Dedifferentiated amniotic fluid mesenchymal stem cell (primary cell): Measurements from ENCODE around the gene MRO.
A peak's percentile ranks its signal among the peaks of the same experiment; 100 is the strongest.
"Not testable (repeated sequence)": the region's sequence is repeated elsewhere in the genome, so short reads cannot be mapped to it uniquely, and the experiment has no call there.

ENCODE experiments used
- DNase-seq: peaks from one replicate; pipeline ENCODE4 v3.0.0-alpha.2; 2016; ENCODE audit errors: extremely low spot score

Gene MRO

DNA sequence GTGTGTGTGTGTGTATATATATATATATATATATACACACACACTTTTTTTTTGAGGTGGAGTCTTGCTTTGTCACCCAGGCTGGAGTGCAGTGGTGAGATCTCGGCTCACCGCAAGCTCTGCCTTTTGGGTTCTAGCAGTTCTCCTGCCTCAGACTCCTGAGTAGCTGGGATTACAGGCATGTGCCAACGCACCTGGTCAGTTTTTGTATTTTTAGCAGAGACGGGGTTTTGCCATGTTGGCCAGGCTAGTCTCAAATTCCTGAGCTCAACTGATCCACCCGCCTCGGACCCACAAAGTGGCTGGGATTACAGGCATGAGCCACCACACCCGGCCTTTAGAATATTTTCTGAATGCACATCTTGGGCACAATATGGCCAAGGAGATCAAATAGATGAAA, 13.7 kb upstream of the MRO start:
- DNase-seq: not testable (repeated sequence)

DNA sequence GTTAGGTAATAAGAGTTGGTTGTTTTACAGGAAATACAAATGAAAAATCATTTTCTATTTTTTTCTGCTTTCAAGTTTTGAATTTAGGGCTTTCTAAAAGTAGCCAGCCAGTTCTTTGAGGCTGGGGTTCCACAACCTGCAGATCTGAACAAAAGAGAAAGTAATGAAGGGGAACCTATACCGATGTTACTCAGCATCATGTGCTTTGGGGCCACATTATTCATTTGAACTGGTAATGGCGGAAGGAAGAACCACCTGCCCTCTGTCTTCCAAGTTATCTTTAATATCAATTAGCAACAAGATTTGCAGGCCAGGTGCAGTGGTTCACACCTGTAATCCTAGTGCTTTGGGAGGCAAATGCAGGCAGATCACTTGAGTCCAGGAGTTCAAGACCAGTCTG, 12.9 kb upstream of the MRO start:
- no peak for DNase-seq

DNA sequence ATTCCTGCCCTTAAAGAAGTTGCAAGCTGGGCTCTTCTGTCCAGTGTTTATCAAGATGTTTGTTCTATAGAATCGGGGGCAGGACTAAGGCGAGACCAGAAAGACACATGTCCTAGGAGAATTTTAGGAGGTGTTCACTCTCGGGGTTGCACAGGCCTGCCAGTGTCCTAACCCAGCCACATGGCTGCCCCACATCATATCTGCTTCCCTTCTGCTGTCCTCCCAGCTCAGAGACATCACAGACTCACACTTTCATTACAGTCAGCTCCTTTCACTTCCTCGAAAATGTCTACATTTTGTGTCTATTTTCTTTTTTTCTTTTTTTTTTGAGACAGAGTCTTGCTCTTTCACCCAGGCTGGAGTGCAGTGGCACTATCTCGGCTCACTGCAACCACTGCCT, 10.7 kb upstream of the MRO start:
- DNase-seq: no peak

- no peak for DNase-seq
Measured at GRCh38 chr18:50829644-50830043, 9.8 kb upstream of the MRO start.

GRCh38 chr18:50826027-50826426, 6.2 kb upstream of the MRO start:
- no peak for DNase-seq

DNA sequence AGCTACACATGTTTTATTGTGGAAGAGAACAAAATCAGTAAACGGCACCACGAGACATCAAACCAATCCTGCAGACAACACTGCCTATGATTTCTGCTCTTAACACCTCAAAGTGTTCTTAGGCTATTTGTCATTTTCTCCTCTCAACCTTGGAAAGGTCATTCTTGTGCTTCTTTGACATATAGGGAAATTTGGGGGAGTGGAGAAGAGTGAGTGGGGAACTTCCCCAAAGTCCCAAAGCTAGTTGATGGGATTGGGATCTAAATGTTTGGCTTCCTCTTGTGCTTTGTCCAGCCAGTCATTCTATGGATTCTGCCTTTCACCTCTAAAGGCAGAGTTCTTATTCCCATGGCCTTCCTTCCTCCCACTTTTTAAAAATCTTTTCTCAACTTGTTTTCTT, 5.8 kb upstream of the MRO start:
- no peak for DNase-seq

GRCh38 chr18:50822756-50823155, 2.9 kb upstream of the MRO start:
- DNase-seq: no peak

GRCh38 chr18:50820901-50821520, 1.2 kb upstream of the MRO start:
- DNase-seq: no peak

- no peak for DNase-seq
Measured at GRCh38 chr18:50819027-50819727, 639 bp downstream of the MRO start.

DNA sequence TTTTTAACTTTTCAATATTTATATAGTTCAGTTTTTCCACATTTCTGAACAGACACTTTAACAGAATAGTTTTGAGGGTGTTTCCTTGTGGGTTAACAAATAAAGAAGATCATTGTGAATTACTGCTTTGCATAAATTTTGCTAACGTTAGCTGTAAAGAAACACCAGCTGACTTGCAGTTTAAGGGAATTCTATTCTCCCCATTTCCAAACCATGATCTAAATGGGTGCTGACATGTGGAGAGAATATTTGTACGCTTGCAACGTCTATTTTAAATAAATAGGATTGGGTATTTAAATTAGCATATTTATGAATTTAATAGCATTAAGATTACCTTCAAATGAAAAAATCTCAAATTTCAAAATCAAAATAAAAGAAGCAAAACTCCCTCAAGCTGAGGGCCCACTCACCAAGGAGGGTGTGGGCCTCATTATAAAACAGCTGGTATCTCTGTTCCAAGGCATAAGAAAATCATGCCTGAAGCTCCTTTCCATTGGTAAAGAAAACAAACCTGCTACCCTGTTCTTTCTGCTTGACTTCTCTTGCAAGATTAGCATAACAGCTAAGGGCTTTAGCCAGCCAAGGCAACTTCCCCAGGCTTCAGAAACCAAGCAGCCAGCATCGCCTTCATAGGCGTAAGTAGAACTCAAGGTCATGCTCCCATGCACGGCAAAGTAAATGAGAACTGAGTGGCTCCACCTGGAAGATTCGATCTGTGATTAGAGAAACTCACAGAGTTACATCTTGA, 3.2 kb downstream of the MRO start:
- DNase-seq: peak; percentile 54

- no peak for DNase-seq
Measured at GRCh38 chr18:50814395-50814794, 5.4 kb downstream of the MRO start.

GRCh38 chr18:50813353-50813752, 6.5 kb downstream of the MRO start:
- DNase-seq: no peak

GRCh38 chr18:50812834-50813233, 7.0 kb downstream of the MRO start:
- no peak for DNase-seq

GRCh38 chr18:50807176-50807575, 12.6 kb downstream of the MRO start:
- DNase-seq: no peak

DNA sequence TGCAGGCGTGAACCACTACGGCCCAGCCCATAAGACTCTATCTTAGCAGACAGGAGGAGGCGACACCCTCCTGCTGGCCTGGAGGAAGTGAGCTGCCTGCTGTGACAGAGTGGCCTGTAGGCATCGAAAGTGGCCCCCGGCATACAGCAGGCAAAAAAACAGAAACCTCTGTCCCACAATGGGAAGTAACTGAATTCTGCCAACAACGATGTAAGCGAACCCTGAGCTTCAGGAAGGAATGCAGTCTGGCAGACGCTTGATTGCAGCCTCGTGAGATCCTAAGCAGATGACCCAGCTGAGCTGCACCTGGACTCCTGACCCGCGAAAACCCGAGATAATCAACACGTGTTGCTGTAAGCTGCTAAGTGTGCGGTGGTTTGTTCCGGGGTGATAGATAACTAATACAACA, 13.6 kb downstream of the MRO start:
- no peak for DNase-seq

DNA sequence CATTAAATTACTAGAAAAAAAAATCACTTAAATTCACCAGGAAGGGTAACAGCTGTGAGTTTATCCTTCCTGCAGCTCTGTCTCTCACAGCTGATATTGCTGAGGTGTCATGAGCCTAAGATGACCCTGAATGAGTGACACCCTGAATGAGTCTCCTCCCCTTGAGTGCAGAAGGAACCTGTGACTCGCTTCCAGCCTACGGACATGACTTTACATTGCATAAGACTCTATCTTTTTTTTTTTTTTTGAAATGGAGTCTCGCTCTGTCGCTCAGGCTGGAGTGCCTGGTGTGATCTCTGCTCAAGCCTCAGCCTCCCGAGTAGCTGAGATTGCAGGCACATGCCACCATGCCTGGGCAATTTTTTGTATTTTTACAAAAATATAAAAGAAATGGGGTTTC, 14.1 kb downstream of the MRO start:
- no peak for DNase-seq

GRCh38 chr18:50803592-50803991, 16.2 kb downstream of the MRO start:
- no peak for DNase-seq

- no peak for DNase-seq
Measured at GRCh38 chr18:50802141-50802540, 17.7 kb downstream of the MRO start.

- DNase-seq: no peak
Measured at GRCh38 chr18:50797142-50797541, 22.7 kb downstream of the MRO start.

GRCh38 chr18:50796495-50796894, 23.3 kb downstream of the MRO start:
- no peak for DNase-seq

GRCh38 chr18:50793641-50794565, 25.9 kb downstream of the MRO start:
- no peak for DNase-seq

DNA sequence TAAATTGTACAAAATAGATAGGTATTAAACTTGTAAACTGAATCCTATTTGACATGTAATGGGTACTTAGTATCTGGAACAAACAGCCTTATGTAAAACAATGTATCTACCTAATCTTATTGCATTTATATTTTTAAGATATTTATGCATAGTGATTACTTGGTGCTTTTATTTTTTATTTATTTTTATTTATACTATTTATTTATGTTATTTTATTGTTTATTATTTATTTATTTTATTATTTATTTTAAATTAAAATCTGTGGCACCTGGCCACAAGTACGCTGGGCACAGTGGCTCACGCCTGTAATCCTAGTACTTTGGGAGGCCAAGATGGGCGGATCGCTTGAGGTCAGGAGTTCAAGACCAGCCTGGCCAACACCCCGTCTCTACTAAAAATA, 26.9 kb downstream of the MRO start:
- no peak for DNase-seq
